WTC11 (cell line): Measurements from ENCODE around the gene CDC16. TPM values are rescaled to one million over a fixed set of nuclear protein-coding genes. Genes with fewer than 3 reads are reported as not detected.
A peak's percentile ranks its signal among the peaks of the same experiment; 100 is the strongest.

ENCODE experiments used
- ATAC-seq: fragments of 200-7000 bp; cut with Tn5 transposase; 2 replicates; pipeline ENCODE4 v1.10.0; 2021; ENCODE audit warnings: mild to moderate bottlenecking, moderate library complexity
- CTCF ChIA-PET: fragments of 300-600 bp; sonication (Branson Sonifier 250); formaldehyde crosslinking; loops from one replicate; lab custom pipeline; 2021; ENCODE audit warnings: antibody characterized with exemption; lab: Charles Lee
- POLR2A ChIA-PET: fragments of 350-600 bp; sonication (Branson Sonifier 250); formaldehyde crosslinking; loops from one replicate; lab custom pipeline; 2021; ENCODE audit warnings: antibody characterized with exemption; lab: Charles Lee
- DNase-seq: peaks from one replicate; pipeline ENCODE4 v3.0.0; 2021; ENCODE audit warnings: low spot score
- H3K27ac Mint-ChIP-seq: 2 replicates; pipeline ENCODE4 v1.8.0; 2021; ENCODE audit warnings: mixed read lengths
- H3K27me3 Mint-ChIP-seq: 2 replicates; pipeline ENCODE4 v1.8.0; 2021; ENCODE audit warnings: low read depth, mild to moderate bottlenecking, moderate library complexity, mixed read lengths
- H3K36me3 Mint-ChIP-seq: 2 replicates; pipeline ENCODE4 v1.8.0; 2021; ENCODE audit warnings: mixed read lengths
- H3K4me1 Mint-ChIP-seq: 2 replicates; pipeline ENCODE4 v1.8.0; 2022; ENCODE audit warnings: mixed read lengths
- H3K4me3 Mint-ChIP-seq: 2 replicates; pipeline ENCODE4 v1.8.0; 2021; ENCODE audit warnings: mild to moderate bottlenecking, moderate library complexity, mixed read lengths
- H3K9me3 Mint-ChIP-seq: 2 replicates; pipeline ENCODE4 v1.8.0; 2021; ENCODE audit warnings: mixed read lengths
- CREM ChIP-seq: sonication (generic); formaldehyde crosslinking; IDR thresholded peaks from 2 replicates; pipeline ENCODE4 v1.8.1; 2022; ENCODE audit warnings: mild to moderate bottlenecking, missing genetic modification reagents, moderate library complexity
- HMGA2 ChIP-seq: fragments of 250-450 bp; sonication (Bioruptor Pico); IDR thresholded peaks from 2 replicates; pipeline ENCODE4 v1.4.0; 2021; ENCODE audit warnings: mild to moderate bottlenecking, moderate library complexity
- JUN ChIP-seq: sonication (generic); formaldehyde crosslinking; IDR thresholded peaks from 2 replicates; pipeline ENCODE4 v1.8.0; 2023; ENCODE audit warnings: mild to moderate bottlenecking, missing genetic modification reagents
- NFATC4 ChIP-seq: fragments of 250-450 bp; sonication (Bioruptor Pico); IDR thresholded peaks from 2 replicates; pipeline ENCODE4 v1.9.0; 2021; ENCODE audit warnings: mild to moderate bottlenecking
- NR2C2 ChIP-seq: sonication (generic); formaldehyde crosslinking; IDR thresholded peaks from 2 replicates; pipeline ENCODE4 v1.8.0; 2022; ENCODE audit warnings: mild to moderate bottlenecking, missing genetic modification reagents
- NR3C1 ChIP-seq: sonication (generic); formaldehyde crosslinking; conservative IDR thresholded peaks from 2 replicates; pipeline ENCODE4 v1.8.1; 2023; ENCODE audit warnings: low read depth, mild to moderate bottlenecking, missing genetic modification reagents
- RELA ChIP-seq: sonication (generic); formaldehyde crosslinking; IDR thresholded peaks from 2 replicates; pipeline ENCODE4 v1.8.1; 2022; ENCODE audit warnings: missing genetic modification reagents, mild to moderate bottlenecking, borderline replicate concordance
- SOX15 ChIP-seq: fragments of 250-450 bp; sonication (Bioruptor Pico); IDR thresholded peaks from 2 replicates; pipeline ENCODE4 v1.9.0; 2021; ENCODE audit warnings: mild to moderate bottlenecking
- TP53 ChIP-seq: sonication (generic); formaldehyde crosslinking; IDR thresholded peaks from 2 replicates; pipeline ENCODE4 v1.8.1; 2023; ENCODE audit warnings: mild to moderate bottlenecking, missing genetic modification reagents
- ZNF317 ChIP-seq: sonication (generic); formaldehyde crosslinking; IDR thresholded peaks from 2 replicates; pipeline ENCODE4 v1.8.1; 2023; ENCODE audit warnings: low read depth, mild to moderate bottlenecking, moderate library complexity, missing genetic modification reagents, borderline replicate concordance
- ZNF423 ChIP-seq: fragments of 250-450 bp; sonication (Bioruptor Pico); IDR thresholded peaks from 2 replicates; pipeline ENCODE4 v2.1.2; 2022; ENCODE audit warnings: mild to moderate bottlenecking, moderate library complexity
- total RNA-seq: library from RNA; stranded (reverse); gene quantifications from 3 replicates; pipeline ENCODE4 v1.2.3, GENCODE V29; 2021
- TF ChIP-seq, protein P1 (sequence below): sonication (generic); formaldehyde crosslinking; IDR thresholded peaks from 2 replicates; pipeline ENCODE4 v1.8.0; 2022; ENCODE audit warnings: mild to moderate bottlenecking, missing genetic modification reagents
- TF ChIP-seq, protein P2 (sequence below): sonication (generic); formaldehyde crosslinking; IDR thresholded peaks from 2 replicates; pipeline ENCODE4 v1.8.1; 2023; ENCODE audit warnings: mild to moderate bottlenecking, missing genetic modification reagents, moderate library complexity
- TF ChIP-seq, protein P3 (sequence below): fragments of 250-450 bp; sonication (Bioruptor Pico); conservative IDR thresholded peaks from 2 replicates; pipeline ENCODE4 v1.9.0; 2021; ENCODE audit warnings: mild to moderate bottlenecking
- TF ChIP-seq, protein P4 (sequence below): sonication (generic); formaldehyde crosslinking; IDR thresholded peaks from 2 replicates; pipeline ENCODE4 v1.8.1; 2023; ENCODE audit warnings: mild to moderate bottlenecking, missing genetic modification reagents, borderline replicate concordance
- TF ChIP-seq, protein P5 (sequence below): sonication (generic); formaldehyde crosslinking; conservative IDR thresholded peaks from 2 replicates; pipeline ENCODE4 v1.8.1; 2023; ENCODE audit warnings: mild to moderate bottlenecking, low read depth, missing genetic modification reagents, moderate library complexity
- TF ChIP-seq, protein P6 (sequence below): sonication (generic); formaldehyde crosslinking; conservative IDR thresholded peaks from 2 replicates; pipeline ENCODE4 v1.8.1; 2022; ENCODE audit warnings: mild to moderate bottlenecking, missing genetic modification reagents
- TF ChIP-seq, protein P7 (sequence below): fragments of 250-450 bp; sonication (Bioruptor Pico); IDR thresholded peaks from 2 replicates; pipeline ENCODE4 v1.8.0; 2021; ENCODE audit warnings: mild to moderate bottlenecking

Gene CDC16
- total RNA-seq, 1 experiment from 2014 or later: 73.5 TPM

DNA sequence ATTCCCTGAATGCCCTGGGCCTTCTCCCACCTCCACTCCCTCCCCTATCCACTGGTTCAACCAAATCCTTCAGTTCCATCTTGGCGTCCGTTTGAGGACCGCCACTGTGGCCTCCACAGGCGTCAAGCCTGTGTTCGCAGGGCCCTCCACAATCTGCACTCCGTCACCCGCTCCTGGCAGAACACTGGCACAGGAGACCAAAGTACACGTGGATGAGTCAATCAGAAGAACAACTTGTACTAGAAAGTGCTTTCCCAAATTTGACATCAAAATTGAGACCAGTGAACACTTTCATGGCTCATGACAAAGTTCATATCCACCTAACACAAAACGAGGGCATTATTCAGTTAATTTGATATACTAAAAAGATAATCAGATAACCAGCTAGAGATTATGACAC is 6.5 kb upstream of the CDC16 start (continued):
- TF ChIP-seq, protein P1, sequence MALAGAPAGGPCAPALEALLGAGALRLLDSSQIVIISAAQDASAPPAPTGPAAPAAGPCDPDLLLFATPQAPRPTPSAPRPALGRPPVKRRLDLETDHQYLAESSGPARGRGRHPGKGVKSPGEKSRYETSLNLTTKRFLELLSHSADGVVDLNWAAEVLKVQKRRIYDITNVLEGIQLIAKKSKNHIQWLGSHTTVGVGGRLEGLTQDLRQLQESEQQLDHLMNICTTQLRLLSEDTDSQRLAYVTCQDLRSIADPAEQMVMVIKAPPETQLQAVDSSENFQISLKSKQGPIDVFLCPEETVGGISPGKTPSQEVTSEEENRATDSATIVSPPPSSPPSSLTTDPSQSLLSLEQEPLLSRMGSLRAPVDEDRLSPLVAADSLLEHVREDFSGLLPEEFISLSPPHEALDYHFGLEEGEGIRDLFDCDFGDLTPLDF: no peak
- no peak for TF ChIP-seq ZNF423
- TF ChIP-seq CREM: no peak
- TF ChIP-seq, all 79 proteins: peak for 0

DNA sequence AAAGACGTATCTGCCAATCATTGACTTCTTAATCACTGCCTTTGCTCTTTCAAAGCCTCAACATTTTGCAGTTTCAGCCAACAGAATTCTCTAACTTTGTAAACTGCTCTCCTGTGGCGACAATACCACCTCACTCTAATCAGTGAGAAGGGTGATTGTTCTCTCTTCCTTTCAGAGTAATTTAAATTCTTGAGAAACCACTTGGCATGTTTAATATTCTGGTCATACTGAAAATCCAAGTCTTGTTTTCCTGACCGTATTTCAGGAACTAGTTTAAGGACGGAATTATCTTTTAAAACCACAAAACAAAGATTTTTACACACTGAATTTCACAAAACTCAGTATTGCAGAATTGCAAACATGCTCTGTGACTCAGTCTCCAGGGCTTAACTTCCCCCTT is 5.2 kb upstream of the CDC16 start:
- POLR2A ChIA-PET: interaction anchor here (1.4 kb wide), 1 partner anchor 52 kb away, joined by 4 read pairs; the partner anchor contains the start of gene UPF3A
- Mint-ChIP-seq H3K9me3 (peaks cover 7% of the 10 kb centered on the region), H3K27ac (peak overlapping the region; percentile 79), H3K36me3 (peaks cover 3% of the 10 kb centered on the region), H3K4me1 (peaks cover 67% of the 10 kb centered on the region), H3K4me3 (peak overlapping the region; percentile 2; the same call in 1 of the 2 replicates), H3K27me3 (peaks cover 18% of the 10 kb centered on the region)
- TF ChIP-seq, protein P2, sequence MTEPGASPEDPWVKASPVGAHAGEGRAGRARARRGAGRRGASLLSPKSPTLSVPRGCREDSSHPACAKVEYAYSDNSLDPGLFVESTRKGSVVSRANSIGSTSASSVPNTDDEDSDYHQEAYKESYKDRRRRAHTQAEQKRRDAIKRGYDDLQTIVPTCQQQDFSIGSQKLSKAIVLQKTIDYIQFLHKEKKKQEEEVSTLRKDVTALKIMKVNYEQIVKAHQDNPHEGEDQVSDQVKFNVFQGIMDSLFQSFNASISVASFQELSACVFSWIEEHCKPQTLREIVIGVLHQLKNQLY (CRISPR knock-in tag): no peak
- TF ChIP-seq NFATC4 (no peak), JUN (CRISPR knock-in tag) (no peak), ZNF317 (CRISPR knock-in tag) (no peak), NR2C2 (CRISPR knock-in tag) (no peak), HMGA2 (CRISPR knock-in tag) (no peak), SOX15 (CRISPR knock-in tag) (no peak), RELA (CRISPR knock-in tag) (no peak), TP53 (no peak), NR3C1 (no peak)
- TF ChIP-seq, protein P3, sequence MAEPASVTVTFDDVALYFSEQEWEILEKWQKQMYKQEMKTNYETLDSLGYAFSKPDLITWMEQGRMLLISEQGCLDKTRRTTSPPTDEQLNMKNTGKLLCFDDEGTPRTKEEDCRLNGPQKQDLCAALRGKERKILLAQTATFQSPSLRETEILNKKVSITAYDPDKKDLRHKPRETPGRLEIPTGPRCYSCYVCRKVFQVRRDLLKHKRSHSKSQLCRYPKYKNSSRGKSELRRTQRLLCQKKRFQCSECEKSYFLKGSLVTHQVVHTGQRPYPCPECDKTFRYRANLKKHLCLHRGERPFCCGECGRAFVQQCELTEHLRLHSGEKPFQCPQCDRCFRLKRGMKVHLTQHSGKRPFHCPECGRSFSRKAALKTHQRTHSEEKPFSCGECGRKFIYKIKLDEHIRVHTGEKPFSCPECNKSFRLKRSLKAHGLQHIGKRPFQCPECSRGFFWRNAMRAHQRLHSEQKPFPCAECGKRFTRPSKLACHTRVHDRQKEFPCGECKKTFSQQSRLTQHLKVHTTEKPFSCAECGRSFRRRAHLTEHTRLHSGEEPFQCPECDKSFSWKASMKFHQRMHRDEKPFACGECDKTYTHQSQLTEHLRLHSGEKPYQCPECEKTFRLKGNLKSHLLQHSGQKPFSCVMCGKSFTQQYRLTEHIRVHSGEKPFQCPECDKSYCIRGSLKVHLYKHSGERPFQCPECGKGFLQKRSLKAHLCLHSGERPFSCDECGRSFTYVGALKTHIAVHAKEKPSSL (CRISPR knock-in tag): no peak
- TF ChIP-seq, protein P4, sequence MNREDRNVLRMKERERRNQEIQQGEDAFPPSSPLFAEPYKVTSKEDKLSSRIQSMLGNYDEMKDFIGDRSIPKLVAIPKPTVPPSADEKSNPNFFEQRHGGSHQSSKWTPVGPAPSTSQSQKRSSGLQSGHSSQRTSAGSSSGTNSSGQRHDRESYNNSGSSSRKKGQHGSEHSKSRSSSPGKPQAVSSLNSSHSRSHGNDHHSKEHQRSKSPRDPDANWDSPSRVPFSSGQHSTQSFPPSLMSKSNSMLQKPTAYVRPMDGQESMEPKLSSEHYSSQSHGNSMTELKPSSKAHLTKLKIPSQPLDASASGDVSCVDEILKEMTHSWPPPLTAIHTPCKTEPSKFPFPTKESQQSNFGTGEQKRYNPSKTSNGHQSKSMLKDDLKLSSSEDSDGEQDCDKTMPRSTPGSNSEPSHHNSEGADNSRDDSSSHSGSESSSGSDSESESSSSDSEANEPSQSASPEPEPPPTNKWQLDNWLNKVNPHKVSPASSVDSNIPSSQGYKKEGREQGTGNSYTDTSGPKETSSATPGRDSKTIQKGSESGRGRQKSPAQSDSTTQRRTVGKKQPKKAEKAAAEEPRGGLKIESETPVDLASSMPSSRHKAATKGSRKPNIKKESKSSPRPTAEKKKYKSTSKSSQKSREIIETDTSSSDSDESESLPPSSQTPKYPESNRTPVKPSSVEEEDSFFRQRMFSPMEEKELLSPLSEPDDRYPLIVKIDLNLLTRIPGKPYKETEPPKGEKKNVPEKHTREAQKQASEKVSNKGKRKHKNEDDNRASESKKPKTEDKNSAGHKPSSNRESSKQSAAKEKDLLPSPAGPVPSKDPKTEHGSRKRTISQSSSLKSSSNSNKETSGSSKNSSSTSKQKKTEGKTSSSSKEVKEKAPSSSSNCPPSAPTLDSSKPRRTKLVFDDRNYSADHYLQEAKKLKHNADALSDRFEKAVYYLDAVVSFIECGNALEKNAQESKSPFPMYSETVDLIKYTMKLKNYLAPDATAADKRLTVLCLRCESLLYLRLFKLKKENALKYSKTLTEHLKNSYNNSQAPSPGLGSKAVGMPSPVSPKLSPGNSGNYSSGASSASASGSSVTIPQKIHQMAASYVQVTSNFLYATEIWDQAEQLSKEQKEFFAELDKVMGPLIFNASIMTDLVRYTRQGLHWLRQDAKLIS (CRISPR knock-in tag): no peak
- TF ChIP-seq, protein P1: no peak
- TF ChIP-seq, protein P5, sequence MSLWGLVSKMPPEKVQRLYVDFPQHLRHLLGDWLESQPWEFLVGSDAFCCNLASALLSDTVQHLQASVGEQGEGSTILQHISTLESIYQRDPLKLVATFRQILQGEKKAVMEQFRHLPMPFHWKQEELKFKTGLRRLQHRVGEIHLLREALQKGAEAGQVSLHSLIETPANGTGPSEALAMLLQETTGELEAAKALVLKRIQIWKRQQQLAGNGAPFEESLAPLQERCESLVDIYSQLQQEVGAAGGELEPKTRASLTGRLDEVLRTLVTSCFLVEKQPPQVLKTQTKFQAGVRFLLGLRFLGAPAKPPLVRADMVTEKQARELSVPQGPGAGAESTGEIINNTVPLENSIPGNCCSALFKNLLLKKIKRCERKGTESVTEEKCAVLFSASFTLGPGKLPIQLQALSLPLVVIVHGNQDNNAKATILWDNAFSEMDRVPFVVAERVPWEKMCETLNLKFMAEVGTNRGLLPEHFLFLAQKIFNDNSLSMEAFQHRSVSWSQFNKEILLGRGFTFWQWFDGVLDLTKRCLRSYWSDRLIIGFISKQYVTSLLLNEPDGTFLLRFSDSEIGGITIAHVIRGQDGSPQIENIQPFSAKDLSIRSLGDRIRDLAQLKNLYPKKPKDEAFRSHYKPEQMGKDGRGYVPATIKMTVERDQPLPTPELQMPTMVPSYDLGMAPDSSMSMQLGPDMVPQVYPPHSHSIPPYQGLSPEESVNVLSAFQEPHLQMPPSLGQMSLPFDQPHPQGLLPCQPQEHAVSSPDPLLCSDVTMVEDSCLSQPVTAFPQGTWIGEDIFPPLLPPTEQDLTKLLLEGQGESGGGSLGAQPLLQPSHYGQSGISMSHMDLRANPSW (CRISPR knock-in tag): no peak
- TF ChIP-seq, protein P6, sequence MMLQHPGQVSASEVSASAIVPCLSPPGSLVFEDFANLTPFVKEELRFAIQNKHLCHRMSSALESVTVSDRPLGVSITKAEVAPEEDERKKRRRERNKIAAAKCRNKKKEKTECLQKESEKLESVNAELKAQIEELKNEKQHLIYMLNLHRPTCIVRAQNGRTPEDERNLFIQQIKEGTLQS (CRISPR knock-in tag): no peak
- TF ChIP-seq, protein P7, sequence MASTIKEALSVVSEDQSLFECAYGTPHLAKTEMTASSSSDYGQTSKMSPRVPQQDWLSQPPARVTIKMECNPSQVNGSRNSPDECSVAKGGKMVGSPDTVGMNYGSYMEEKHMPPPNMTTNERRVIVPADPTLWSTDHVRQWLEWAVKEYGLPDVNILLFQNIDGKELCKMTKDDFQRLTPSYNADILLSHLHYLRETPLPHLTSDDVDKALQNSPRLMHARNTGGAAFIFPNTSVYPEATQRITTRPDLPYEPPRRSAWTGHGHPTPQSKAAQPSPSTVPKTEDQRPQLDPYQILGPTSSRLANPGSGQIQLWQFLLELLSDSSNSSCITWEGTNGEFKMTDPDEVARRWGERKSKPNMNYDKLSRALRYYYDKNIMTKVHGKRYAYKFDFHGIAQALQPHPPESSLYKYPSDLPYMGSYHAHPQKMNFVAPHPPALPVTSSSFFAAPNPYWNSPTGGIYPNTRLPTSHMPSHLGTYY (CRISPR knock-in tag): no peak
- CTCF ChIA-PET: interaction anchor here (0.8 to 1.2 kb wide), 2 partner anchors 117 to 415 kb away, joined by 3 read pairs; no protein-coding TSS in a partner anchor
- DNase-seq (no peak), ATAC-seq (no peak)
